ENCODE measurements around the gene TMED1. TPM values are rescaled to one million over a fixed set of nuclear protein-coding genes. Genes with fewer than 3 reads are reported as not detected.

The TMED1 gene
- total RNA-seq, 1 experiment from 2014 or later, result 30.3 TPM

GRCh38 chr19:10803252-10803651 is 32.8 kb downstream of the TMED1 start:
- POLR2A ChIA-PET, result no interaction called here
- no peaks in the 10 kb centered on the region for H3K27me3 ChIP-seq (ENCODE audit: control insufficient read depth, insufficient read depth, low read length)
- TF ChIP-seq SIN3A (IDR thresholded peaks at IDR 0.05; ENCODE audit: borderline replicate concordance, insufficient read depth, low read depth, low read length), result no peak
- no peak overlapping the region for H3K27ac ChIP-seq (ENCODE audit: low read length)
- H3K9me3 ChIP-seq (ENCODE audit: control insufficient read depth, insufficient read depth, low read depth, low read length), result no peaks in the 10 kb centered on the region
- intact Hi-C loops (cut with micrococcal nuclease; ENCODE audit: unreplicated experiment), result no loop called here
- in situ Hi-C loops (cut with HindIII; ENCODE audit: low pct_unique_long_range_greater_than_20kb, low sequenced_read_pairs), result no loop called here
- no peaks in the 10 kb centered on the region for H3K4me1 ChIP-seq (ENCODE audit: control insufficient read depth, insufficient read depth, low read length)
- no peak for DNase-seq (ENCODE audit: low read depth, low spot score)
- ATAC-seq, result no peak
- no peak overlapping the region for H3K4me3 ChIP-seq (ENCODE audit: low read depth in 2 of 2, low read length in 2 of 2)
- CTCF ChIA-PET, result no interaction called here
- no peaks in the 10 kb centered on the region for H3K36me3 ChIP-seq (ENCODE audit: control insufficient read depth, insufficient read depth, low read length)
- BruUV-seq (replicated peaks), result no TSS peak

- no peak overlapping the region for H3K4me3 ChIP-seq (ENCODE audit: low read depth in 2 of 2, low read length in 2 of 2)
- ATAC-seq, result no peak
- intact Hi-C loops (cut with micrococcal nuclease; ENCODE audit: unreplicated experiment) (no loop called here), in situ Hi-C loops (cut with HindIII; ENCODE audit: low pct_unique_long_range_greater_than_20kb, low sequenced_read_pairs) (no loop called here)
- no peaks in the 10 kb centered on the region for H3K27me3 ChIP-seq (ENCODE audit: control insufficient read depth, insufficient read depth, low read length)
- TF ChIP-seq CTCF (IDR thresholded peaks at IDR 0.05), result no peak
- TF ChIP-seq TCF7L2 (IDR thresholded peaks at IDR 0.05; ENCODE audit: low read depth, low read length), result no peak
- TF ChIP-seq SIN3A (IDR thresholded peaks at IDR 0.05; ENCODE audit: borderline replicate concordance, insufficient read depth, low read depth, low read length), result no peak
- TF ChIP-seq POLR2AphosphoS5 (IDR thresholded peaks at IDR 0.05; ENCODE audit: low read depth, low read length), result no peak
- no peak for TF ChIP-seq REST (IDR thresholded peaks at IDR 0.05; ENCODE audit: insufficient read depth in 1 of 2, low read depth in 2 of 2, low read length in 1 of 2)
- no TSS peak for BruUV-seq (replicated peaks)
- ChIA-PET CTCF (no interaction called here), POLR2A (no interaction called here)
- no peaks in the 10 kb centered on the region for H3K9me3 ChIP-seq (ENCODE audit: control insufficient read depth, insufficient read depth, low read depth, low read length)
- H3K36me3 ChIP-seq (ENCODE audit: control insufficient read depth, insufficient read depth, low read length), result no peaks in the 10 kb centered on the region
- H3K27ac ChIP-seq (ENCODE audit: low read length), result no peak overlapping the region
- no peak for DNase-seq (ENCODE audit: low read depth, low spot score)
- no peaks in the 10 kb centered on the region for H3K4me1 ChIP-seq (ENCODE audit: control insufficient read depth, insufficient read depth, low read length)
Observed at GRCh38 chr19:10802479-10802878, 33.5 kb downstream of the TMED1 start.

GRCh38 chr19:10800488-10800887 is 35.5 kb downstream of the TMED1 start:
- TF ChIP-seq REST (IDR thresholded peaks at IDR 0.05; ENCODE audit: insufficient read depth in 1 of 2, low read depth in 2 of 2, low read length in 1 of 2) (no peak), TCF7L2 (IDR thresholded peaks at IDR 0.05; ENCODE audit: low read depth, low read length) (no peak), SIN3A (IDR thresholded peaks at IDR 0.05; ENCODE audit: borderline replicate concordance, insufficient read depth, low read depth, low read length) (no peak), POLR2AphosphoS5 (IDR thresholded peaks at IDR 0.05; ENCODE audit: low read depth, low read length) (no peak), CTCF (IDR thresholded peaks at IDR 0.05) (no peak)
- CTCF ChIA-PET, result interaction anchor here (0.6 kb wide), 1 partner anchor 38 kb away, joined by 4 read pairs; no protein-coding TSS in a partner anchor
- H3K36me3 ChIP-seq (ENCODE audit: control insufficient read depth, insufficient read depth, low read length), result no peaks in the 10 kb centered on the region

More at GRCh38 chr19:10800488-10800887, 35.5 kb downstream of the TMED1 start:
- POLR2A ChIA-PET, result no interaction called here
- Histone ChIP-seq H3K4me3 (ENCODE audit: low read depth in 2 of 2, low read length in 2 of 2) (no peak overlapping the region), H3K4me1 (ENCODE audit: control insufficient read depth, insufficient read depth, low read length) (no peaks in the 10 kb centered on the region), H3K27ac (ENCODE audit: low read length) (no peak overlapping the region), H3K27me3 (ENCODE audit: control insufficient read depth, insufficient read depth, low read length) (no peaks in the 10 kb centered on the region), H3K9me3 (ENCODE audit: control insufficient read depth, insufficient read depth, low read depth, low read length) (no peaks in the 10 kb centered on the region)
- BruUV-seq (replicated peaks), result no TSS peak
- in situ Hi-C loops (cut with HindIII; ENCODE audit: low pct_unique_long_range_greater_than_20kb, low sequenced_read_pairs), result no loop called here
- DNase-seq (ENCODE audit: low read depth, low spot score) (no peak), ATAC-seq (no peak)
- intact Hi-C loops (cut with micrococcal nuclease; ENCODE audit: unreplicated experiment), result no loop called here
